ENCODE data around the gene PTPRN.

The PTPRN gene

GRCh38 chr2:219306047-219306446 is 3.2 kb downstream of the PTPRN start:
- H3K4me3 ChIP-seq (ENCODE audit: low read depth, low read length) = no peak overlapping the region
- TF ChIP-seq, protein P1, sequence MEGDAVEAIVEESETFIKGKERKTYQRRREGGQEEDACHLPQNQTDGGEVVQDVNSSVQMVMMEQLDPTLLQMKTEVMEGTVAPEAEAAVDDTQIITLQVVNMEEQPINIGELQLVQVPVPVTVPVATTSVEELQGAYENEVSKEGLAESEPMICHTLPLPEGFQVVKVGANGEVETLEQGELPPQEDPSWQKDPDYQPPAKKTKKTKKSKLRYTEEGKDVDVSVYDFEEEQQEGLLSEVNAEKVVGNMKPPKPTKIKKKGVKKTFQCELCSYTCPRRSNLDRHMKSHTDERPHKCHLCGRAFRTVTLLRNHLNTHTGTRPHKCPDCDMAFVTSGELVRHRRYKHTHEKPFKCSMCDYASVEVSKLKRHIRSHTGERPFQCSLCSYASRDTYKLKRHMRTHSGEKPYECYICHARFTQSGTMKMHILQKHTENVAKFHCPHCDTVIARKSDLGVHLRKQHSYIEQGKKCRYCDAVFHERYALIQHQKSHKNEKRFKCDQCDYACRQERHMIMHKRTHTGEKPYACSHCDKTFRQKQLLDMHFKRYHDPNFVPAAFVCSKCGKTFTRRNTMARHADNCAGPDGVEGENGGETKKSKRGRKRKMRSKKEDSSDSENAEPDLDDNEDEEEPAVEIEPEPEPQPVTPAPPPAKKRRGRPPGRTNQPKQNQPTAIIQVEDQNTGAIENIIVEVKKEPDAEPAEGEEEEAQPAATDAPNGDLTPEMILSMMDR (IDR thresholded peaks at IDR 0.05; ENCODE audit: low read depth, low read length) = no peak

DNA sequence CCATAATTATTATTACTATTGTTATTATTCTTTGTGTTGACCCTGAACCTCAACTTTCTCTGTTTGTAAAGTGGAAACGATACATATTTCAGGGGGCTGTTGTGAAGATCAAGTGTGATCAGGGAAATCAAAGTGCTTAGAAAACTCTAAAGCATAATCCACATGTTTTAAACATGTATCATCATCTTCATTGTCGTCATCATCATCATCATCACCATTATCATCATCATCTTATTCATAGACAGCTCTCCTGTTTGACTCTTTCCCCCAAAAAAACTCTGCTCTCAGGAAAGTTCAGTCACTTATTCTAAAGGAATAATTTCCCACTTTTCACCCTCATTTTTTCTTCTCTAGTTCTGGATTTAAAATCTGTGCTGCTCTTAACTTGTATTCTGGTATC is 5.0 kb downstream of the PTPRN start:
- H3K4me3 ChIP-seq (ENCODE audit: low read depth, low read length) = no peak overlapping the region
- TF ChIP-seq, protein P1 (IDR thresholded peaks at IDR 0.05; ENCODE audit: low read depth, low read length) = no peak

DNA sequence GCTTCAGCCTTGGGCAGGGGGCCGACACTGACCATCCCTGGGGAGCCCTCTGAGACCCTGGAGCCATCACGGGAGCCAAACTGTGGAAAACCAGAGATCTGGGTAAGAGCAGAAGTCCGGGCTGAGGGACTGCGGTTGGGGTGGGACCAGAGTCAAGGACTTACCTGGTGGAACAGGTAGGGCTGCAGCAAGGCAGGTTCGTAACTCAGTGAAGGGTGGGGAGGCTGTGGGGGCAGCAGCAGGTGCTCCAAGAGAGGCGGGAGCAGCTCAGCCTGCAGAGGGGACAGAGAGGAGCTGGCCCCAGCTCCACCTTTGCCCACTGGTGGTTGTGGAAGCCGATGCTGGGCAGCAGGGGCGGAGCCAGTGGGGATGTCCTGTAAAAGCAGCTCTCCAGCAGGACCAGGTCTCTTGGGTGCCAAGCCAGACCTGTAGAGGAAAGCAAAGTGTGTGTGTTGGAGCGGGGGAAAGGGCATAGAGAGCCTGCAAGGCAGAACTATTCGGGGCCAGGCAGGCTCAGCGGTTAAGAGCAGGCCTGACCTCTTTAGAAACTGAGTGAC is 6.7 kb downstream of the PTPRN start:
- TF ChIP-seq, protein P1 (IDR thresholded peaks at IDR 0.05; ENCODE audit: low read depth, low read length) = no peak
- H3K4me3 ChIP-seq (ENCODE audit: low read depth, low read length) = no peak overlapping the region

DNA sequence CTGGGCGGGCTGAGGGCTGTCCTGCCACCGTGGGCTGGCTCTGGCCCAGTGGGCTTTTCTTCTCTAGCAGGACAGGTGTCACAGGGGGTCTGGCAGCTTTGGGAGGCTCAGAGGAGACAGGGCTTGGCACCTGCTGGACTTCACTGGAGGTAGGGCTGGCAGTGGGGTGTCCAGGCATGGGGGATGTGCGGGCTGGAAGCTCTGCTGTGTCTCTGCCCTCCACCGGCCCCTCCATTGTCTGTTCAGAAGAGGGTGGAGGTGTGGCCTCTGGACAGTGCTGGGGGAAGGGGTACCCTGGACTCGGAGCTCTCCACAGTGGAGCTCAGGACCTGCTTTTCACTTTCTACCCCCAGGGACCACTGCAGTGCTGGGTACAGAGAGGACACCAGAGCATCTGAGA is 9.2 kb downstream of the PTPRN start:
- TF ChIP-seq, protein P1 (IDR thresholded peaks at IDR 0.05; ENCODE audit: low read depth, low read length) = no peak
- no peak overlapping the region for H3K4me3 ChIP-seq (ENCODE audit: low read depth, low read length)

- TF ChIP-seq, protein P1 (IDR thresholded peaks at IDR 0.05; ENCODE audit: low read depth, low read length) = no peak
- no peak overlapping the region for H3K4me3 ChIP-seq (ENCODE audit: low read depth, low read length)
These were observed 9.8 kb downstream of the PTPRN start for GRCh38 chr2:219299372-219299760.

GRCh38 chr2:219298759-219299371 is 10.3 kb downstream of the PTPRN start:
- no peak overlapping the region for H3K4me3 ChIP-seq (ENCODE audit: low read depth, low read length)
- TF ChIP-seq, protein P1 (IDR thresholded peaks at IDR 0.05; ENCODE audit: low read depth, low read length) = peak; percentile 99

GRCh38 chr2:219297766-219298456 is 11.3 kb downstream of the PTPRN start:
- TF ChIP-seq, protein P1 (IDR thresholded peaks at IDR 0.05; ENCODE audit: low read depth, low read length) = peak; percentile 30
- no peak overlapping the region for H3K4me3 ChIP-seq (ENCODE audit: low read depth, low read length)

All from WI38 (cell line).